Fibroblast of skin of right quadriceps (primary cell): ENCODE data around the gene UBAC2.

Experiments
- DNase-seq: peaks from one replicate; pipeline ENCODE4 v3.0.0-alpha.2; 2013

Gene UBAC2

DNA sequence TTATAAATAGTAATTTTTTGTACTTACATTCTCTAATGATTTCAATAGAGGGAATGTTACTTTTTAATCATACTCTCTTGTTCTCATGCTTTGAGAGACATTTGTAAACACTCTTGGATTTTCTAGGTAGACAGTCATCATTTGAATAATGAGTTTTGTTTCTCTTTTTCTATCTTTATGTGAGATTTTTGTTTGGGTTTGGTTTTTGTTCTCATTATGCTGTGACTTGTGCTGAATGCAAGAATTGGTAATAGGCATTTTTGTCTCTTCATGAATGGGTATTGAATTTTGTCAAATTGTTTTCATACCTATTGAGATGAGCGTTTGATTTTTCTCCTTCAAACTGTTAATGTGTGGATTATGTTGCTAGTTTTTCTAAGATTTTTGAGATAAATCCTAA lies 163.3 kb downstream of the UBAC2 start:
- no peak for DNase-seq

DNA sequence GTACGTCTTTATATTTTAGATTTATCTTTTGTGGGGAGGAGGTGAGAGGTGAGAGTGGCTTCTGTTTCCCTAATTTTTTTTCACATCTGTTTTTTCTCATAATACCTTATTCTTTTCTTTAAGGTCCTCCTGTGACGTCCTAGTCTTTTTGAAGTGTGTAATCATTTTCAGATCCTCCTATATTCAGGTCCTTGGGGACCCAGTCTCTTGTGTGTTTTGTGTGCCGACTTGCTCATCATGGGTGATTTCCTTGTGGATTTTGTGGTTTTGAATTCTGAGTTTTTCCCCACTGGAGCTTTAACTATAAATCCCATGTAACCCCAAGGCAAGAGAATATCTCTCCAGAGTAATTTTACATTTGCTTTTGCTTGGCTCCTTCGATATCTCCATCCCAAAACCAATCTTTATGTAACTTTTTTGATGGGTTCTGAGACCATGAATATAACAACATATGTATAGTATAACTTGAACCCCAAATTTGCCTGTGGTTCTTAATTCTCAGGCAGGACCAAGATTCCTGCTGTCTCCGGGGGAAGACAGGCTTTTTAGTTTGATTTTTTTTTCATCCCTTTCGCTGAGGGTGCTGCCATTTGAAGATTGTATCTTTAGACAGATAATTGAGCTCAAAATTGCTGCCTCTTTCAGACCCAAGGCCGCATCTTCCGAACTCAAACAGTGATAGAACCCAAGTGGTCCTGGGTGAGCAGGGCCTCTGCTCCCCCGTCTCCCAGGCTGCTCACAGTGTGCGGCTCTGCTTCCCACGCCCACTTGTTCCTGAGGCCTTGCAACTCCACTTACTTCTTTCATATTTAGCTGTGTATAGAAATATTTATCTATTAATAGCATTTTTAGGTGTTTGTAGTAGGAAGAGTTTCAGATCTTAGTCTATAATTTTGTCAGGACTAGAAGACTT lies 165.7 kb downstream of the UBAC2 start:
- no peak for DNase-seq

DNA sequence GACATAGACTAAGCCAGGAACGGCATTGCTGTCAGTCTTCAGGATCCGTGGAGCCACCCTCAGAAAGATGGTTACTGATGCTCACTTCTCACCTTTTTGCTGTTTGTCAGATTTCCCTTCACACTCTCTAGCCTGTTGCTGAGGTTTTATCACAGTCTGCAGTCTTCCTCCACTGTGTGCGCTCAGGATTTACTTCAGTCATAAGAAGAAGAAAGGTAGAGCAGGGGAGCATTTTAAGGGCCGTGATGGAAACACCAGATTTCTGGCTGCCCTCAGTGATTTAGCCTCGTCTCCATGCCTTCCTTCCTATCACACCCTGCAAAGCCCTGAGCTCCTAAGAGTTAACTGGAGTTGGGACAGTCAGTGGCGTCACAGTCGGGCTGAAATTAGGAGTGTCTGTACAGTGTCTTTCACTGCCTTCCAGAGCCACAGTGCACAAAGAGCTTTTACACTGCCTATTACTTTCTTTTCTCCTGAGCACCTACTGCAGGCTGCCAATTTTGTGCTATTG lies 166.5 kb downstream of the UBAC2 start:
- no peak for DNase-seq

DNA sequence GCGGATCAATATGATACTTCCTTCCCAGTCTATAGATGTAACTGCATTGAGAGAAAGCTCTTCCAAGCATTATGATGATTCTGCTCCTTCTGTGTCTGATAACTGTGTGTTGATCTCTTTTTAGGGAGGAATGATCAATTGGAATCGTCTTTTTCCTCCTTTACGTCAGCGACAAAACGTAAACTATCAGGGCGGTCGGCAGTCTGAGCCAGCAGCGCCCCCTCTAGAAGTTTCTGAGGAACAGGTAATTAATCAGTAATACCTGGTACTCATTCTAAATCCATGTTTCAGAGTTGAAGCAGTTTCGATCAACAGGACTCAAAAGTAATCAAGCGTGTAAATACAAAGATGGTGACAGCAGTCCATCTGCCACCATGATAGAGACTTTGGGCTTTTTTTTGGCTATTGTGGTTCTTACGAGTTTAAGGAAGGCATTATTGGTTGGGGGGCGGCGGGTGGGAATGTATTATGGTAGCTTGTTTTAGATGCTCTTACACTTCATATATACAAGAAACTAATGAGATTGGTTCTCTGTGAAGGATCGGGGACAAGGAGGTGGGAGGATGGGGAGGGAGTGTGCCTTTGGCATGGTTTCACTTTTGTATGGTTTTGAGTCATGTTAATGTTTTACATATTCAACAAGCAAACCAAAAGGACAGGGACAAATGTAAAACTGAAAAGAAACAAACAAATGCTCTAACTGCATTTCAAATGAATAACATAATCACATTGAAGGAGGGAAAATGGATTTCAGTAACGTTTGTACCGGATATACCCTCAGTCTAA lies 167.2 kb downstream of the UBAC2 start:
- DNase-seq: no peak

DNA sequence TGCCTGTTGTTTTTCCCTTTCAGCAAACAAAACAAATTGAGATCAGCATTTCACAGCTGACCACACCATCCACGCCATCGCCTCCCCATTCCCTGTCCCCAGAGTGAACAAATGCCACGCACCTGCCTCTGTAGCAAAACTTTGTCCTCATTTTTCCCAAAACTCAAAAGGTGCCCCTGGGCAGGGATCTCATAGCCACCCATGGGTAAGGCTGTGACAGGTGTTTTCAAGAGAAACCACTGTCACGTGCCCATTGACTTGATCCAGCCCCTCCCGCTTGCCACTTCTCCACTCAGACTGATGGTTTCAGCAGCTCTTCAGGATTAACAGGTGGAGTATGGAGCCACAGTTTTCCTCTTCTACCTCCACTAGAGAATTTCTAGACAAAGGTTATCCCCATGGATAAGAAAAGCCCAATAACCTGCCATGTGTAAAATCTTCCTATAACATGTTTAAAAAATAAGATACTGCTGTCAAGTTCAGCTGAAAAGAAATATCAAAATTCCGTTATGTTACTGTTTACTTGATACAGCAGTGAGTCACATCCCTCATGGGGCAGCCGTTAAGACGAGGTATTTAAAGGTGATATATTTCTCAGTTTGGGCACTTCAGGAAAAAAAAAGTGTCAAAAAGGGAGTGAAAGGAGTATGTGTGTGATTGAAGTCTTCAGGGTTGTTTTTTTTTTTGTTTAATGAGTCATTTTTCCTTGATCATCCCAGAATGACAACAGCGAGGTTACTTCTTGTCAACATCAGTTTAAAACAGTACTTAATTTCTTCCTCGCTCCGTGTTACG lies 170.0 kb downstream of the UBAC2 start:
- no peak for DNase-seq

DNA sequence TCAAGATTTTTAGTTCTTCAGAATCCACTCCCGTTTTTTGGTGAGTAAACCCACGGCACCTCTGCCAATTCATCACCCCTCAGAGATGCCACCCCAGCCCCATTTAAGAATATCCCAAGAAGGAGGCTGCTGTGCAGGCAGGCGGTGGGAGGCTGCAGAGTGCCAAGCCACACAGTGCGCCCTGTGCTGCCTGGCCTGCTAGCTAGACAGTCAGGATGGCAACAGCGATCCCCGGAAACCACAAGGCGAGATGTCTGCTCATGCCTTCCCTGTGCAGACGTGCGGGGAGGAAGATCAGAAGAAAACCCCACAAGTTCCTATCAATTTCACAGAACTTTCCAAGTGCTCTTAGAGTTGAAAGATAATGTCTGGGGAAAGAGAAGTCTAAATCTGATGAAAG lies 171.3 kb downstream of the UBAC2 start:
- no peak for DNase-seq

DNA sequence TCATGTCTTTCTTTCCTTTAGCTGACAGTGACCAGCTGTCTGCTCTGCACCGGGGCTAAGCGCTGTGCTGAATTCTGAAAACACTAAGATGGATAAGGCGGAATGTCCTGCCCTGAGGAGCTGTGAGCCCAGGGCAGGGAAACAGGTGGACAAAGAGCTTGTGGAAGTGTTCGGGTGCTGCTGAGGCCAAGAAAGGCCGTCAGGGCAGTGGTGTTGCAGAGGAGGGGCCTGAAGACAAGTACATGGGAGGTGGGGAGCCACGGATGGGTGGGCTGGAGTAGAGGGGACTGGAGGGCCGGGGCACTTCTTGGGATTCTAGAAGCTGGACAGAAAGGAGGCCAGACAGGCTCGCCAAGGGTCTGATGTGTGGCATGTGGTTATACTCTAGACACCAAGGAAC lies 172.8 kb downstream of the UBAC2 start:
- DNase-seq: no peak

DNA sequence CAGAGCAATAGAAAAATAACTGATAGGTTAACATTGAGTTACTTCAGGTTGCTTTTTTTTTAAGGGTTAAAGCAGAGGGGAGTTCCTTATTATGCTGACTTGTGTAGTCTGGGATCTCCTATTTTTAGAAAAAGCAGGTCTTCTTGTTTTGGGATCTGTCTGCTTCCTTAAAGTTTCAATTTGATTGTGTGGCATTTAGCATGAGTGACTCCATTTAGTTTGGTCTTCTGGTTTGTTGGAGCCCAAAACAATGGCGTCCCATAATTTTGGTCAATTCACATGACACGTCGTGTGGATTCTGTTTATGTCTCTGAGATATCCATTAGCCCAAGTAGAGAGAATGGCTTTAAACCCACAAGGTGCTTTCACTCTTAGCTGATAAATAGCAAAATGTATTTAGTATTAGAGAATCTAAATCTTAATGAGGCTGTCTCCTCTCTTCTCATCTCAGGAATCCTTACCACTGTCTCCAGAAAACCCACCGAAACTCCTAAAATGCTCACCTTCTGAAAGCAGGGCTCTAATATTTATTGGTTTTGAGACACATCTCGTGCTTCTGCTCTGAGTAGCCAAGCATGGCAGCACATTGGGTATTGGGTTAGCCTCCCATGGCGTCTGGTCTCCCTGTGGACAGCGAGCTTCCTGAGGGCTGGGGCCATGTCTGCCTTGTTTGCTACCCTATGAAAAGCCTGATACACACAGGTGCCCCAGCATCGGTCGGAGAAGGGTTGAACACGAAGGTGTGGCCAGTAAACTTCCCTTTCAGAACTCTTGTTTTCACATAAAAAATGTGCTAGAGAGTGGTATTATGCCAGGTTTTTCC lies 173.7 kb downstream of the UBAC2 start:
- DNase-seq: no peak

DNA sequence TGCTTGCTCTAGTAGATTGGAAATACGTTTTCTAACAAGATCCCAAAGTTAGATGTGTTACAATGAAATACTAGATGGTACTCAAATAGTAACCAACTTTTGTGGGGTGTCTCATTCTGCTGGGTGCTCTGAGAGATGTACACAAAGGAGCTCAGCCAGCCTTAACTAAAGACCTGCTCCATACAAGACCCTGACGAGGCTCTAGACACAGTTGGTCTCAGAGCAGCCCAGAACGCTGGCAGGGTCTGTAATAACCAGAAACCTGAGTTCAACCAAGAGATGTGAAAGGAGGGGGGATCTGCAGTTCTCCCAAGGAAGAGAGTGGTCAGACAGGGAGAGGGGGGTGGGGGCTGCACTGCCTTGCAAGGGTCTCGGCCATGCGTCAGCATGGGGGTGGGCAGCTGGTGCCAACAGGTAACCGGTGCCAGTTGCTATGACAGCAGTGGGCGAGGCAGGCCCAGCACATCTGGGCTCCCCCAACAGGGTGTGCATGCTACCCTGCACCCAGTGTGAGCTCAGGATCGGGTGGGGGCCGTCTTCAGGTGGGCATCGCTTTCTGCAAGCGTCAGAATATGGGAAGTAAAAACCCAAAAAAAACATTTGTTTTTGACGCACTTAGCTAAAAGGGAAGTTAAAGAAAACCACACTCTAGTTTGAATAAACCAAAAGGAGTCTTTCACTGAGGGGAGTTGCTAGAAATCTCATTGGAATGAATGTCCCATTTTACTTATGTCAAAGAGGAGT lies 174.5 kb downstream of the UBAC2 start:
- no peak for DNase-seq

DNA sequence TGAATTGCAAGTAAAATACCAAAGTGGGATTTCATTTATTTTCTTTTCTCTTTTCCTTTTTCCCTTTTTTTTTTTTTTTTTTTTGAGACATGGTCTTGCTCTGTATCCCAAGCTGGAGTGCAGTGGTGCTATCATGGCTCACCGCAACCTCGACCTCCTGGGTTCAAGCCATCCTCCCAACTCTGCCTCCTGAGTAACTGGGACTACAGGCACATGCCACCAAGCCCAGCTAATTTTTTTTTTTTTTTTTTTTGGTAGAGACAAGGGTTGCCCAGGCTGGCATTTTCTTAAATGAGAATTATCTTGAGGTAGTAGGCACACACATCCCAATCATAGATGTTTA lies 175.1 kb downstream of the UBAC2 start:
- DNase-seq: no peak

DNA sequence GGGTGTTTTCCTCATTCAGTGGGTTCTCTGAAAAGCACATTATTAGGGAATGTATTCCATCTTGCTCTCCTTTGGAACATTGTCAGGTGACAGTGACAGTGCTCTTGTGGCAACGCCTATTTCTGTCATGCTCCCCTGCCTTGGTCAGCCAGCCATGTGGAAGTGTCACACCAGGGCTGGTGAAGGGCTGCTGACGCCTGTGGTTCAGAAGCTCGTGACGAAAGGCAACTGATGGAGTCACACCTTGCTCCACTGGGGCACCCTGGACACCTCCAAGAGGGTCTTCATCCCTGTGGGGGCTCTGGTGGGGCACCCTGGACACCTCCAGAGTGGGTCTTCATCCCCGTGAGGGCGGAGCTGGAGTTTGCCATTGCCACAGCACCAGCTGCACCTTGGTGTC lies 175.5 kb downstream of the UBAC2 start:
- DNase-seq: no peak

DNA sequence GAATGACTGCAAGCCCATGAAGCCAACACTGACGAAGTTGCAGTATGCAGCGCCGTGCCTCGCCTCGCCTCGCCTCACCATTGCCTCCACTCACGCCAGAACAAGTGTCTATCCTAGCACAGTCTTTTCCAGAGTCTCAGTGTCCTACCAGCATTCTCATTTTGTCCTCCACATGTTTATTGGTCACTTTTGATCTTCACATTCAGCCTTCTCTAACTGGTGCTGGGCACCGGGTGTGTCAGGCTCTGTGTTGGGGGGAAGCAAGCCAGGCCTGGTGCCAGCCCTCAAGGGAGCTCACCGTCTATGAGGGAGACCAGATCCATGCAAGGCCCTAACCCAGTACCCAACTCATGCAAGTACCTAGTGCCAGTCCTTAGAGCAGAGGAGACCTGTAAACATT lies 176.3 kb downstream of the UBAC2 start:
- no peak for DNase-seq

DNA sequence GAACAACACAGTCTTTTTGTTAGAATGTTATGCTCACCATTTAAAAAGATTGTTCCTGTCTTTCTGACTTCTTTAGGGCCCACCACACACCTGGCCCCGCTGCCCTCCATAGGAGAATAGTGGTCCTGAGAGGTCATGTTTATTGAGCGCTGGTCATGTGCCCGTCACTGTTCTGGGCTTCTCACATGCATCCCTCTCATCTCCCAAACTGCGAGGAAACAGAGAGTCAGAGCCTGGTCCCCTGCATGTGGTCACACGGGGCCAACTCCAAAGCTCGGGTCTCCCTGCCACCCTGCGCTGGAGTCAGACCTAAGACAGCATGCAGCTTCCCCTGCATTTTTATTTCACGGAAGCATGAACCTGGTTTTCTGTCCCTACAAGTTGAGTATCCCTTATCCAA lies 177.0 kb downstream of the UBAC2 start:
- no peak for DNase-seq

DNA sequence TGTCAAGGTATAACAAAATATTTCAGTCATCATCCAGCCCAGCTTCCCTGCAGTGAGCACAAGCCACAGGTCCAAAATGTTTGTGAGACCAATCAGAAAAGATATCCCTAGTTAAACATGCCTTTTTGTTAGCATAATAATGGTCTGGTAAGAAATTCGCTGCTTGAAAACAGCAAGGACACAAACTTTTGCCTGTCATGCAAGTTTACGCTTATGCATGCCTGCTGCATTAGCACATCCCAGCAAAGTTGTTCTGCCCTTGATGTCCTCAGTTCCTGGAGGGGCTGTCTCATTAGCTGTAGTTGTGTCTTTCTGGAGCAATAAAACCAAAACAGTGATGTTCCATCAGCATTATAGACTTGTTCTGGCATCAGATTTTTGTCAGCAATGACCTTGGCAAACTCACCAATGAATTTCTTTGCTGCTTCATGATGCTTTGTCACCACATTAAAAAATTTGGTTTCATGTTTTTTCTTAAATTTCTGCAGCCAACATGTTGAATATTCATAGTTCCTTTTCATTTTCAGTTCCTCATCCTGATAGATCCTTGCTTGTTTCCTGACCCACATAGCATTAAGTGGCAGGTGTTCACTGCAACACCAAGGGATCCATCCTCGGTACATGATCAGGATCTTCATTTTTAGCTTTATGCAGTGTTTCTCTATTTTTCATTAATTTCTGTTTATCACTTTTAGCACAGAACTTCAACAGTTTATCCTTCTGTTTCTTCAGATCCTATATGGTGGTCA lies 178.5 kb downstream of the UBAC2 start:
- peak; percentile 5 for DNase-seq

DNA sequence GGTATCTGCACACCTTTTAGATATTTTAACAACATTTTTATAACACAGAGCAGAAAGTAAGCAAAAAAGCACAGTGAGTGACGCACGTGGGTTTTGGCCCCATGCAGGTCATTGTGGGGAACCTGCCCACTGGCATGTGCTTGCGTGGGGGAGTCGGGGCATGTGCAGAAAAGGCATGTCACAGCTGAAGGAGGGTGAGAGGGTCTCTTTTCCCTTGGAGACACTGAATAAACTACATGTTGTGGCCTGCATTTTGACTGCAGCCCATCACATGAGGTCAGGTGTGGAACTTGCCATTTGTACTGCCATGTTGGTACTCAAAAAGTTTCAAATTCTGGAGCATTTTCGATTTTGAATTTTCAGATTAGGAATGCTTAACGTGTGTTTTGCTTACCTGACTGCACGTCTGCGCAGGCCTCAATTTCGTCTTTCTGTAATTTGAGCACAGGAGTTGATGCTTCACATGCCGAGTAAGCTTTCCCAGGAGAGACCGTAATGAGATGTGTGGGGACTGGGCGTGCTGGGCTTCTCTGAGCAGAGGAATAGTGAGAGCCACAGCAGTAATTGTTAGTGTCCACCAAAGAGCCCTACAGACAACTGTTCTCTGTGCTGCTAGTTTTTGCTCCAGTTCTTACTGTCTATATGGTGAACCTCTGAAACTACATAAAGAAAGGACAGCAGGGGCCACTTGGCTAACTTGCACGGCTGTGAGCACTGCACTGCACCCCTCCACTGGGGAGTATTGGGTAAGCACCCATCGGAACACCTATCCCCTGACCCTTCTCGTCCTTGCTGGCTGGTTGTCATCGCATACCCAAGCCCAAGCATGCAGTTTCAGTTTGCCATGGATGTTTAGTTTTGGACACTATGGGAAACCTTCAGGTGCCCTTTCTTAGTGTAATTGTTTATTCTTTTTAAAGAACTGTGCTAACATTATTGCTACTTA lies 179.5 kb downstream of the UBAC2 start:
- DNase-seq: no peak

DNA sequence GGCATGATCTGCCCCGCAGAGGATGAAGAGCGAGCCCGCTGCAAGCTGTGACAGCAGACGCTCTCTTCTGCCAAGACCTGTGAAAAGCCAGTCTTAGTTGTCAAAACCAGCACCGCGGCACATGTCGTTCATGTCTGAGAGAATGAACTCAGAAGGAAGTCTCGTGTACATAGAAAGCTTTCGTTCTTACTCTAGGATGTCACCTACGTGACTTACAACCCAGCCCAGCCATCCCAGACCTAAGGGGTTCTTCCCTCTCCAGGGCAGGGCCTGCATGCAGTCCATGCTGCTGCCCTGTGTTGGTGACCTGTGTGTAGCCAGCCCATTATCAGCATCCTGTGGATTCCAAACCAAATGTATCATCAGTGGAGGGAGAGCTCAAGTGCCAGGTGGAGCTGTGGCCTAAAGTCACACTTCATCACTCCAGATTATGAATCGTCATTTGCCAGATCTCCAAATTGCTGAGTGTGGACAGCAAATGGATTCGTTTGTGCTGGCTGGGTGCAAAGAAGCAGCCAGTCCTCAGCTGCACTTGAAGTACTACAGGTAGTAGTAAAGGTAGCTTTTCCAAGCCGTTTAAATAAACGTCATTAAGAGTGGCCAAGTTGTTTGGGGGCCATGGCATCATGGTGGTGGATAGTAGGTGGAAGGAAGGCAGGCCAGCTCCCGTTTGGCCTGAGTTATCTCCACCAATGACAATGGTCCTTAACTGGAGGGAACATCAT lies 180.4 kb downstream of the UBAC2 start:
- DNase-seq: no peak

DNA sequence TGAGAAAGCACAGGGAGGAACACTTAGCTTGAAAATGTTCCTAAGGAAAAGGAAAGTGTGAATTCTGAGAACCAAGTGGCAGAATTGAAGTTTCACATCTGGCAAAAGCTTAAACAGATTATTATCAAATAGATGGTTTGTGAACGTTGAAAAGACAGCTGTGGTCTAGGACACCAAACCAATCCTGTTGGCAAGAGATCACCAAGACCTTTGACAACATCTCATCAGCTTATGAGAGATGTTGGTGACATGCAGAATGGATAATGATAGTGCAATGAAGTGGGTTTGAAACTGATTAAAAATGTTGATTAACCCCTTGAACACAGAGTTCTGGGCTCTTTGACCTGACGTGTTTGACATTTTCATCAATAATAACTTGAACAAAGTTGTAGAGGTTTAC lies 181.1 kb downstream of the UBAC2 start:
- no peak for DNase-seq

DNA sequence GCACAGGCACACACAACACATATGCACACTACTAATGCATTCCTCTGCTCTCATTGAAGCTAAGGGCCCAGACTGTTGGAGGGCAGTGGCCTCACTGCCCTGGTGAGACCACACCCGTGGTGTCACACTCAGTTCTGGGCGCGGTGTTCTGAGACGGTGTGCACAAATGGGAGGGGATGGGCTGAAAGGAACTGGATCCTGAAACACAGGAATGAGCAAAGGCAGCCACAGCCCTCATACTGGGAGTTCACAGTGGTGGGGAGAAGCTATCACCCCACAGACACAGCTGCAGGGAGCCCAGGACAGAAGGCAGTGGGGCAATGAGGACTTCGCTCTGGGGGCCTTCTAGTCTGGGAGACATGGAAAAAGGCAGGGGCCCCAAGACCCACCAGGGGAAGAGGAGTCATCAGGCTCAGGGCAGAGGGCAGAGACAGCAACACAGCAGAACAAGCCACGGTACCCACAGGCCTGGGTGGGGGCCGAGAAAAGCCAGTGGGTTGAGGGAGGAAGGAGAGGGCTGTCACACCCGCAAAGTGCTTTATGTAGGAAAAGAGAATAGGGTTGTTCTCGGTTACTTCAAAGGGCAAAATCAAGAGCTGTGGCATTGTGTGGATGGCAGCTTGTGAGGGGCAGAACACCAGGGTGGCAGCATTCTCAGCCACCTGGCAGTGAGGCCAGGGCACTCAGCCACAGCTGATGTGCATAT lies 181.9 kb downstream of the UBAC2 start:
- no peak for DNase-seq
